B cell (primary cell): ENCODE data around the gene ZNRD2. TPM values are rescaled to one million over a fixed set of nuclear protein-coding genes. Genes with fewer than 3 reads are reported as not detected.

ENCODE experiments used
- ATAC-seq: fragments of 200-7000 bp; cut with Tn5 transposase; one replicate; pipeline ENCODE4 v1.10.0; 2021; ENCODE audit warnings: low read depth, mild to moderate bottlenecking, moderate number of reproducible peaks, moderate library complexity
- CTCF ChIA-PET: fragments of 350-600 bp; sonication (Branson Sonifier 250); formaldehyde crosslinking; loops from one replicate; lab custom pipeline; 2021; ENCODE audit warnings: antibody characterized with exemption, inconsistent platforms; lab: Charles Lee
- POLR2A ChIA-PET: fragments of 350-600 bp; sonication (Branson Sonifier 250); formaldehyde crosslinking; loops from one replicate; lab custom pipeline; 2021; ENCODE audit warnings: antibody characterized with exemption; lab: Charles Lee
- DNase-seq: peaks from one replicate; pipeline ENCODE4 v3.0.0; 2013
- H2AFZ ChIP-seq: 2 replicates; pipeline ENCODE4 v1.6.1; 2012; ENCODE audit warnings: mild to moderate bottlenecking, low read depth, low read length; ENCODE audit not compliant: insufficient read depth, poor library complexity, severe bottlenecking
- H3K27ac ChIP-seq, 2 donors: 1 replicate in 1 of 2; 2 replicates in 1 of 2; pipeline ENCODE4 v1.5.1; 2012 to 2013; ENCODE audit warnings: low read length in 2 of 2, mild to moderate bottlenecking in 2 of 2, moderate library complexity in 1 of 2
- H3K27me3 ChIP-seq, 4 experiments: fragments of 200-600 bp in 1 of 4; sonication (generic) in 1 of 4; replicated peaks in 1 of 4; 1 replicate in 2 of 4; 2 replicates in 2 of 4; pipeline versions ENCODE4 v1.6.1 to v1.7.0; 2013 to 2016; ENCODE audit warnings: low read length in 3 of 4, mild to moderate bottlenecking in 2 of 4, mixed read lengths in 1 of 4, moderate library complexity in 1 of 4; ENCODE audit not compliant: insufficient read depth in 4 of 4, control insufficient read depth in 3 of 4; ENCODE audit errors: control extremely low read depth in 1 of 4
- H3K36me3 ChIP-seq, 2 experiments: replicated peaks in 1 of 2; 1 replicate in 1 of 2; 2 replicates in 1 of 2; pipeline versions ENCODE4 v1.6.1 to v1.7.1; 2013; ENCODE audit warnings: low read length in 1 of 2; ENCODE audit not compliant: insufficient read depth in 2 of 2, control insufficient read depth in 1 of 2; ENCODE audit errors: control extremely low read depth in 1 of 2, extremely low read depth in 1 of 2
- H3K4me1 ChIP-seq, 2 donors: fragments of 200-600 bp in 1 of 2; sonication (generic) in 1 of 2; 1 replicate in 1 of 2; 2 replicates in 1 of 2; pipeline versions ENCODE4 v1.5.1 to v1.6.1; 2013 to 2017; ENCODE audit warnings: low read length in 2 of 2; ENCODE audit not compliant: control insufficient read depth in 2 of 2, insufficient read depth in 2 of 2
- H3K4me2 ChIP-seq: replicated peaks from 2 replicates; pipeline ENCODE3; 2012; ENCODE audit warnings: mild to moderate bottlenecking, low read depth, low read length; ENCODE audit not compliant: poor library complexity, severe bottlenecking
- H3K4me3 ChIP-seq, 5 experiments: fragments of 200-600 bp in 1 of 5; sonication (generic) in 1 of 5; 1 replicate in 3 of 5; 2 replicates in 2 of 5; pipeline versions ENCODE4 v1.5.1 to v1.7.0; 2011 to 2016; ENCODE audit warnings: low read length in 4 of 5, mild to moderate bottlenecking in 4 of 5, low read depth in 2 of 5, control low read depth in 1 of 5, moderate library complexity in 1 of 5; ENCODE audit not compliant: insufficient read depth in 1 of 5; ENCODE audit errors: control extremely low read depth in 1 of 5, extremely low read depth in 1 of 5
- H3K79me2 ChIP-seq: fragments of 200-600 bp; sonication (generic); one replicate; pipeline ENCODE4 v1.6.0; 2016; ENCODE audit warnings: low read length; ENCODE audit not compliant: control insufficient read depth, insufficient read depth
- H3K9ac ChIP-seq: fragments of 200-600 bp; sonication (generic); 2 replicates; pipeline ENCODE4 v1.6.1; 2017; ENCODE audit warnings: mild to moderate bottlenecking, low read length, moderate library complexity
- H3K9me3 ChIP-seq, 3 donors: one replicate each; pipeline versions ENCODE4 v1.6.1 to v1.7.1; 2013; ENCODE audit warnings: low read length in 2 of 3; ENCODE audit not compliant: control insufficient read depth in 2 of 3, insufficient read depth in 1 of 3; ENCODE audit errors: control extremely low read depth in 1 of 3
- H4K20me1 ChIP-seq: 2 replicates; pipeline ENCODE4 v1.6.0; 2012; ENCODE audit warnings: mild to moderate bottlenecking, low read length; ENCODE audit not compliant: insufficient read depth, control insufficient read depth, poor library complexity, severe bottlenecking
- H3K27ac Mint-ChIP-seq: one replicate; pipeline ENCODE4 v1.8.0; 2021; ENCODE audit warnings: mixed read lengths
- H3K27me3 Mint-ChIP-seq: one replicate; pipeline ENCODE4 v1.8.0; 2021; ENCODE audit warnings: mixed read lengths
- H3K4me1 Mint-ChIP-seq: one replicate; pipeline ENCODE4 v1.8.0; 2021; ENCODE audit warnings: mixed read lengths
- H3K4me3 Mint-ChIP-seq: one replicate; pipeline ENCODE4 v1.8.0; 2021; ENCODE audit warnings: mixed read lengths
- H3K9me3 Mint-ChIP-seq: one replicate; pipeline ENCODE4 v1.8.0; 2022; ENCODE audit warnings: mixed read lengths; ENCODE audit not compliant: insufficient read depth
- EZH2 ChIP-seq: IDR thresholded peaks from 2 replicates; pipeline ENCODE4 v1.6.1; 2012; ENCODE audit warnings: borderline replicate concordance, low read depth, mild to moderate bottlenecking, moderate library complexity, low read length; ENCODE audit not compliant: insufficient read depth, poor library complexity, severe bottlenecking
- WGBS: methylation state at CpG from one replicate; pipeline ENCODE4 v1.1.5; 2013; ENCODE audit warnings: missing lambda C conversion rate; ENCODE audit not compliant: insufficient coverage; 5-methylcytosine and 5-hydroxymethylcytosine counted together
- intact Hi-C: fragments of 100-400 bp; cut with micrococcal nuclease; formaldehyde crosslinking; loops from one replicate; pipeline ENCODE4 v1.10.0; 2022
- polyA plus RNA-seq: library from polyadenylated mRNA; depleted of rRNA; stranded (reverse); fragments of >200 nt; gene quantifications from 2 replicates; pipeline ENCODE4 v1.2.3, GENCODE V29; 2012
- total RNA-seq, 2 donors: library from RNA; stranded (reverse); fragments of 120-200 nt in 1 of 2; gene quantifications; 1 replicate in 1 of 2; 2 replicates in 1 of 2; pipeline versions ENCODE4 v1.2.3 to v1.2.4, GENCODE V29; 2013 to 2022
- TF ChIP-seq, protein P1 (sequence below): fragments of 200-600 bp; IDR thresholded peaks from one replicate; pipeline ENCODE4 v1.8.0; 2022; ENCODE audit warnings: antibody characterized with exemption, mild to moderate bottlenecking

The ZNRD2 gene
- total and polyA plus RNA-seq, 2 donors (not counting 1 experiment from before 2014, with no cell fraction given), result 22.1 to 112 TPM

DNA sequence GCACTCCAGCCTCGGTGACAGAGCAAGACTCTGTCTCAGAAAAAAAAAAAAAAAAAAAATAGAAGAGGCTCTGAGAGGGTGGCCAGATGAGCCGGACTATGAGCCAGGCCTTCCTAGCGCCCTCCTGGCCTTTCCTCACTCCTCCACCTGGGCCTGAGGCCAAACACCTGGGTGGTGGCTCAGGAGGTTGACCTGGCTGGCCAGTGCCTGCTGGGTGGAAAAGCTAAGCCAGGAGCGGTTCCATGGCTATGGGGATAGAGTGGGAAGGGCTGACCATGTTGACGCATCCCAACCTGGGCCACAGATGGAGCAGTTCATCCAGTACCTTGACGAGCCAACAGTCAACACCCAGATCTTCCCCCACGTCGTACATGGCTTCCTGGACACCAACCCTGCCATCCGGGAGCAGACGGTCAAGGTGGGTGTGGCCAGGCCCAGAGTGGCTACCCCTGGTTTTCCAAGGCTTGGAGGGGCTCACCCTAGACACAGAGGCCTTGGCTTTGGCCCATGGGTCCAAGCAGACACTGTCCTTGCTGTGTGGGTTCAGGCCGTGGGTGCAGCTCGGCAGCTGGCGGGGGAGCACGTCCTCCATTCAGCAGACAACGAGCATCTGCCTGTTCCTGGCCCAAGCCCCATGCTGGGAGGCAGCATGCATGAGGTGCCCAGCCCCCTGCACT, 37.8 kb upstream of the ZNRD2 start:
- no peaks in the 10 kb centered on the region for H3K9me3 Mint-ChIP-seq
- H3K27ac Mint-ChIP-seq, result no peak overlapping the region
- intact Hi-C loops, result no loop called here
- no peak overlapping the region for H3K4me3 Mint-ChIP-seq
- no peak overlapping the region for H3K4me2 ChIP-seq
- DNase-seq, result no peak
- no peaks in the 10 kb centered on the region for H3K27me3 ChIP-seq
- ATAC-seq, result no peak
- H3K27me3 Mint-ChIP-seq, result no peaks in the 10 kb centered on the region
- 95% methylated on average over 13 of the region's 15 CpGs for WGBS
- H3K79me2 ChIP-seq, result peaks cover 16% of the 10 kb centered on the region
- CTCF ChIA-PET, result no interaction called here
- TF ChIP-seq, protein P1, sequence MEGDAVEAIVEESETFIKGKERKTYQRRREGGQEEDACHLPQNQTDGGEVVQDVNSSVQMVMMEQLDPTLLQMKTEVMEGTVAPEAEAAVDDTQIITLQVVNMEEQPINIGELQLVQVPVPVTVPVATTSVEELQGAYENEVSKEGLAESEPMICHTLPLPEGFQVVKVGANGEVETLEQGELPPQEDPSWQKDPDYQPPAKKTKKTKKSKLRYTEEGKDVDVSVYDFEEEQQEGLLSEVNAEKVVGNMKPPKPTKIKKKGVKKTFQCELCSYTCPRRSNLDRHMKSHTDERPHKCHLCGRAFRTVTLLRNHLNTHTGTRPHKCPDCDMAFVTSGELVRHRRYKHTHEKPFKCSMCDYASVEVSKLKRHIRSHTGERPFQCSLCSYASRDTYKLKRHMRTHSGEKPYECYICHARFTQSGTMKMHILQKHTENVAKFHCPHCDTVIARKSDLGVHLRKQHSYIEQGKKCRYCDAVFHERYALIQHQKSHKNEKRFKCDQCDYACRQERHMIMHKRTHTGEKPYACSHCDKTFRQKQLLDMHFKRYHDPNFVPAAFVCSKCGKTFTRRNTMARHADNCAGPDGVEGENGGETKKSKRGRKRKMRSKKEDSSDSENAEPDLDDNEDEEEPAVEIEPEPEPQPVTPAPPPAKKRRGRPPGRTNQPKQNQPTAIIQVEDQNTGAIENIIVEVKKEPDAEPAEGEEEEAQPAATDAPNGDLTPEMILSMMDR, result no peak
- no peak for TF ChIP-seq EZH2
- POLR2A ChIA-PET, result interaction anchor here (0.6 to 0.7 kb wide), 4 partner anchors 18 to 787 kb away, joined by 6 to 9 read pairs (median 6); no protein-coding TSS in a partner anchor
- no peaks in the 10 kb centered on the region for H3K4me1 ChIP-seq
- H4K20me1 ChIP-seq, result peaks cover 5% of the 10 kb centered on the region
- H3K9ac ChIP-seq, result no peak overlapping the region
- H3K36me3 ChIP-seq, result peaks cover 2 to 58% of the 10 kb centered on the region in 2 experiments
- H3K27ac ChIP-seq, result no peak overlapping the region
- no peak overlapping the region for H3K4me3 ChIP-seq
- no peak overlapping the region for H2AFZ ChIP-seq
- no peaks in the 10 kb centered on the region for H3K9me3 ChIP-seq
- peaks cover 2% of the 10 kb centered on the region for H3K4me1 Mint-ChIP-seq

DNA sequence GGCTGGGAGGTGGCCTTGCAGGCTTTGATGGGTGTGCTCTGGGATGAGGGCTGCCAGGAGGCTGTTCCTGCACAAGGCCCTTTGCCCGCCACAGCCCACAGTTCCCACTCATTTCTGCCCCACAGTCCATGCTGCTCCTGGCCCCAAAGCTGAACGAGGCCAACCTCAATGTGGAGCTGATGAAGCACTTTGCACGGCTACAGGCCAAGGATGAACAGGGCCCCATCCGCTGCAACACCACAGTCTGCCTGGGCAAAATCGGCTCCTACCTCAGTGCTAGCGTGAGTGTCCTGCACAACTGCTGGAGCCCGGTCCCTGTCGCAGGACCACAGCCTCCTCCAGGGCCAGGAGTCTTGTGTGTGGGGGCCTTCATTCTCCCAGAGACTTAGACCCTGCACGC, 35.2 kb upstream of the ZNRD2 start:
- no peak for DNase-seq
- POLR2A ChIA-PET, result no interaction called here
- H3K9ac ChIP-seq, result no peak overlapping the region

More for the DNA sequence above, 35.2 kb upstream of the ZNRD2 start:
- H3K27me3 ChIP-seq, result no peaks in the 10 kb centered on the region
- no peak overlapping the region for H3K4me3 ChIP-seq
- H3K4me2 ChIP-seq, result no peak overlapping the region
- H2AFZ ChIP-seq, result no peak overlapping the region
- no peak for ATAC-seq
- 94% methylated on average over 8 of the region's 9 CpGs for WGBS
- peaks cover 2 to 55% of the 10 kb centered on the region in 2 experiments for H3K36me3 ChIP-seq
- H3K4me1 ChIP-seq, result peaks cover 4 to 6% of the 10 kb centered on the region in 2 donors
- H3K27ac ChIP-seq, result no peak overlapping the region
- Mint-ChIP-seq H3K27me3 (no peaks in the 10 kb centered on the region), H3K27ac (no peak overlapping the region), H3K9me3 (no peaks in the 10 kb centered on the region), H3K4me1 (peaks cover 4% of the 10 kb centered on the region), H3K4me3 (no peak overlapping the region)
- CTCF ChIA-PET, result interaction anchor here (2.5 kb wide), 1 partner anchor 17 kb away, joined by 9 read pairs; no protein-coding TSS in a partner anchor
- intact Hi-C loops, result no loop called here
- no peaks in the 10 kb centered on the region for H3K9me3 ChIP-seq
- H4K20me1 ChIP-seq, result peaks cover 9% of the 10 kb centered on the region
- no peak for TF ChIP-seq EZH2
- TF ChIP-seq, protein P1, result no peak
- H3K79me2 ChIP-seq, result no peaks in the 10 kb centered on the region
